GM12801 (cell line): ENCODE results near the gene ELAC2.

ENCODE experiments used
- TF ChIP-seq, protein P1 (sequence below): IDR thresholded peaks from one replicate; pipeline ENCODE4 v1.5.1; 2011; ENCODE audit warnings: control low read depth; ENCODE audit not compliant: insufficient read length; ENCODE audit errors: extremely low read depth

Gene ELAC2

DNA sequence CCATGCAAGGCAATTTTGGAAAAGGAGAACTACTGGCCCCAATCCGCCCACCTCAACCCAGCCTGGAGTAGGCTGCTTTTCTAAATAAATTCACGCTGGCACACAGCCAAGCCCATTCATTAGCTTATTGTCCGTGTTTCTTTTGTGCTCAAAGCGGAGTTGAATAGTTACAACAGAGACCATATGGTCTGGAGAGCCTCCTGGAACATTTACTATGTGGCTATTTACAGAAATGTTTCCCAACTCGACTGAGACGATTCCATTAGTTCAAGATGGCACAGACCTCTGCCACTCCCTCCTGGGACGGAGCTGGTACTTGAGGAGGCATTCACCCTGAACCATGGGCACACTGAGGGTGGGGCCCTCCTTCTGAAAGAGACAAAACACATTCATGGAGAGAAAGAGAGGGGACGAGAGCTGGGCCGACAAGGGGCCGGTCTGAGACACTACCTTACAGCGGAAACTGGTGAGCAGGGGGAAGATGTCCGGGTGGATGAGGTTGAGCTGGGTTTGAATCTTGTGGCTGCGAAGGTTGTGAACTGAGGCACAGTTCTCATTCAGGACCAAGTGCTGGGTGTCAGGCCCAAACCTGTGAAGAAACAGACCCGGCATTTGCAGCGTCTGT, 15.7 kb downstream of the ELAC2 start:
- TF ChIP-seq, protein P1, sequence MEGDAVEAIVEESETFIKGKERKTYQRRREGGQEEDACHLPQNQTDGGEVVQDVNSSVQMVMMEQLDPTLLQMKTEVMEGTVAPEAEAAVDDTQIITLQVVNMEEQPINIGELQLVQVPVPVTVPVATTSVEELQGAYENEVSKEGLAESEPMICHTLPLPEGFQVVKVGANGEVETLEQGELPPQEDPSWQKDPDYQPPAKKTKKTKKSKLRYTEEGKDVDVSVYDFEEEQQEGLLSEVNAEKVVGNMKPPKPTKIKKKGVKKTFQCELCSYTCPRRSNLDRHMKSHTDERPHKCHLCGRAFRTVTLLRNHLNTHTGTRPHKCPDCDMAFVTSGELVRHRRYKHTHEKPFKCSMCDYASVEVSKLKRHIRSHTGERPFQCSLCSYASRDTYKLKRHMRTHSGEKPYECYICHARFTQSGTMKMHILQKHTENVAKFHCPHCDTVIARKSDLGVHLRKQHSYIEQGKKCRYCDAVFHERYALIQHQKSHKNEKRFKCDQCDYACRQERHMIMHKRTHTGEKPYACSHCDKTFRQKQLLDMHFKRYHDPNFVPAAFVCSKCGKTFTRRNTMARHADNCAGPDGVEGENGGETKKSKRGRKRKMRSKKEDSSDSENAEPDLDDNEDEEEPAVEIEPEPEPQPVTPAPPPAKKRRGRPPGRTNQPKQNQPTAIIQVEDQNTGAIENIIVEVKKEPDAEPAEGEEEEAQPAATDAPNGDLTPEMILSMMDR = no peak

DNA sequence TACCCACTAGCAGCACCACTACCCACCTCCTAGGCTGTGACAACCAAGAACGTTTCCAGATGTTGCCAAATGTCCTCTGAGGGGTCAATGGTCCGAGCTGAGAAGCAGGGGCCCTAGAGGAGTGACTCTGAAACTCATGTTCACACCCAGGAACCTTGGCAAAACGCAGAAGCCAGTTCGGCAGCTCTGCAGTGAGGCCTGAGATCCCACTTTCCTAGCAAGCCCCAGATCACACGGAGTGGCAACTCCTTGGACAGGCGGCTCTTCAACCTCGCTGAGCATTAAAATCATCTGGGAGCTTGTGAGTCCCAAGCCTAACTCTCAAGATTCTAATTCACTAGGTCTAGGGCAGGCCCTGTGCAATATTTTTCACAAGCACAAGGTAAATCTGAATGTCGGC, 17.3 kb downstream of the ELAC2 start:
- TF ChIP-seq, protein P1 = no peak

DNA sequence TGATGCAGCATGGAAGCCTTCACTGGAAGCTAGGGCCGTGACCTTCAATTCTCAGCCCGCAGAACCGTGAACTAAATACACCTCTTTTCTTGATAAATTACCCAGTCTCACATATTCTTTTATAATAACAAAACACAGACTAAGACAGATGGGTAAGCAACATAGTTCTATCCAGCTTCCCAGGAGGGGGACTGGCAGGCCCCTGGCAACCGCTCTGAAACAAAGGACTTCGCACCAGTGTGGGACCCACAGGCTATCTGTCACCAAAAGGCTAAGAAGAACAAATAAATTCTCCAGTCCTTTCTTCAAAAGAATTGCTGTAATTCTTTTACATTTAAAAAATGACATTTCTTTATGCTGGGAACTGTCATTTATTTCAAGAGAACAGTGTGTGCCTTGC, 19.0 kb downstream of the ELAC2 start:
- TF ChIP-seq, protein P1 = no peak

DNA sequence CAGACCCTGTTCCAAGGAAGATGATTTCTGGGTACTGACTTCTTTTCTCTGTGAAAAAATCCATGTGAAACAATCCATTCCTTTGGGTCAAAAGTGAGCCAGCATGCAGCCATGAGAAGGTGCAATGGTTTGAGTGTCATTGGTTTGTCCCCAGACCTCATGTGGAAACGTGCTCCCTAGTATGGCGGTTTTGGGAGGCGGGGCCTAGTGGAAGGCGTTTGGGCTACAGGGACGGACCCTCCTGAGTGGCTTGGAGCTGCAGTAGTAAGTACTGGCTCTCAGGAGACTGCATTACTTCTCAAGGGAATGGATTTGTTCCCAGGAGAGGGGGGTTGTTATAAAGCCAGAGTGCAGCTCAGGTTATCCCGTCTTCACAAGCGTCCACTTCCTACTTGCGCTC, 19.4 kb downstream of the ELAC2 start:
- TF ChIP-seq, protein P1 = no peak

DNA sequence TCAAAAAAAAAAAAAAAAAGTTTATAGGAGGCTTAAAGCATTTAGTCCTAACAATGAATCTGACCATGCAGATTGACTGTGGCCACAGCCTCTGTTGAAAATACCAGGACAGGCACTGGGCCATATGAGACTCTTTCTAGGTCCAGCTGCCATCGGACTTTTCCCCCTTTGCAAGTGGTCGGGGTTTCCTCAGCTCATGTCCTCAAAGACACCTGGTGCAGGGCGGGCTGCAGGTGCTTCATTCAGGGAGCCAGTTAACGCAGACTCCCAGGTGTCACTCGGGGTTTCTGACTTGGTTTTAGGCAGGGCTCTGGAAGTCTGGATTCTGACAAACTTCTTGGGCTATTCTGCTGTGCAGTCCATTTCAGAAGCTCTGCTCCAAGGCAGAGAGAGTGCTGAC, 20.9 kb downstream of the ELAC2 start:
- TF ChIP-seq, protein P1 = no peak

DNA sequence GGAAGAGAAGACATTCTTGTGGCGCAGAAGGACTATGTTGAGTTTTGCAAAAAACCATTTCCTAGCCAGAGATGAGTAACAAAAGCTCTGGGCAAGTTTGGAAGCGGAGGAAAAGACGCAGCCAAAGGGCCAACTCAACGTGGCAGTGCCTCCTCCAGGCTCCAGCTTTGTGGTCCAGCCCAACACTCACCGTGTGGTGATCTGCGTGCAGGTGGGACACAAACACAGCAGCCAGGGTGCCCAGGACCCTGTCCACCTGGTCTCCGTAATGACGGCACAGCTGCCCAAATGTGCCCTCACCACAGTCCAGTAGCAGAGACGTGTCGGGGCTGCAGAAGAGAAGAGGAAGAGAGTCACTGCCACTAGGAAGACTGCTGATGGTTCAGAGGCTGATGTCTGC, 21.5 kb downstream of the ELAC2 start:
- TF ChIP-seq, protein P1 = no peak

DNA sequence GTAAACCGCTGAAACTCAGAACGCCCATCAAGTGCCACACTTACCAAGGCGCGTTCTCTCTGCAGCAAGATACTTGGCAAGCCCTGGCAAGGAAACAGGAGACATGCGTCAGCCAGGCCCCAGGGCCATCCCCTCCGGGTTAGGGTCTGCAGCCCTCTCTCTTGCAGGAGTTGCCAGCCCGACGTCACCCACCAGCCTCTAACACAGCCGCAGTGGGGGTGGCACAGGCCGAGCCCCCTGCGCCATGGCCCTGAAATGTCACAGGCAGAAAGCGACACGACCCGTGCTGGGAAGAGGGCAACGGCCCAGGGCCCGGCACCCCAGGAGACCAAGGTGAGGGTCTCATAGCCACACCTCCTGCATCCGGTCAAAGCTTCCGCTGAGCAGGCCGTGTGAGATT, 21.9 kb downstream of the ELAC2 start:
- TF ChIP-seq, protein P1 = no peak
